HG02571 (cell line): ENCODE measurements around the gene MINPP1.

Experiments used
- ATAC-seq: cut with Tn5 transposase; IDR thresholded peaks from one replicate; pipeline ENCODE4 v1.9.1; 2021; ENCODE audit warnings: mild to moderate bottlenecking, moderate library complexity; ENCODE audit not compliant: unreplicated experiment

The MINPP1 gene

GRCh38 chr10:87518937-87519336, 14.2 kb downstream of the MINPP1 start:
- no peak for ATAC-seq

- no peak for ATAC-seq
These were observed 14.9 kb downstream of the MINPP1 start for GRCh38 chr10:87519582-87519981.

DNA sequence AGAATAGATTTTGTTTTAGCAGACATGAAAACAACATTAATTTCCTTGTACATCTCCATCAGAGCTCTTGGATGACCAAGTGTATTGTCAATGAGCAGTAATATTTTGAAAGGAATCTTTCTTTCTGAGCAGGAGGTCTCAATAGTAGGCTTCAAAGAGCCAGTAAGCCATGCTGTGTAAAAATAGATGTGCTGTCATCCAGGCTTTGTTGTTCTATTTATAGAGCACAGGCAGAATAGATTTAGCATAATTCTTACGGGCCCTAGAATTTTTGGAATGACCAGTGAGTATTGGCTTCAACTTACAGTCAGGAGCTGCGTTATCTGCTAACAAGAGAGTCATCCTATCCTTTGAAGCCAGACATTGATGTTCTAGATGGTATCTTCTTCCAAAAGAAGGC, 19.0 kb downstream of the MINPP1 start:
- no peak for ATAC-seq

DNA sequence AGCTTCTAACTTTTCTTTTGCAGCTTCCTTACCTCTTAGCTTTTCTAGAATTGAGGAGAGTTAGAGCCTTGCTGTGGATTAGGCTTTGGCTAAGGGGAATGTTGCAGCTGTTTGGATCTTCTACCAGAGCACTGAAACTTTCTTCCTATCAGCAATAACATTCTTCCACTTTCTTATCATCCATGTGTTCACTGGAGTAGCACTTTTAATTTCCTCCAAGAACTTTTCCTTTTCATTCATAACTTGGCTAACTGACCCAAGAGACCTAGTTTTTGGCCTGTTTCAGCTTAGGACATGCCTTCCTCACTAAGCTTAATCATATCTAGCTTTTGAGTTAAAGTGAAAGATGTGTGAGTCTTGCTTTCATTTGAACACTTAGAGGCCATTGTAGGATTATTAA, 19.6 kb downstream of the MINPP1 start:
- ATAC-seq: no peak

DNA sequence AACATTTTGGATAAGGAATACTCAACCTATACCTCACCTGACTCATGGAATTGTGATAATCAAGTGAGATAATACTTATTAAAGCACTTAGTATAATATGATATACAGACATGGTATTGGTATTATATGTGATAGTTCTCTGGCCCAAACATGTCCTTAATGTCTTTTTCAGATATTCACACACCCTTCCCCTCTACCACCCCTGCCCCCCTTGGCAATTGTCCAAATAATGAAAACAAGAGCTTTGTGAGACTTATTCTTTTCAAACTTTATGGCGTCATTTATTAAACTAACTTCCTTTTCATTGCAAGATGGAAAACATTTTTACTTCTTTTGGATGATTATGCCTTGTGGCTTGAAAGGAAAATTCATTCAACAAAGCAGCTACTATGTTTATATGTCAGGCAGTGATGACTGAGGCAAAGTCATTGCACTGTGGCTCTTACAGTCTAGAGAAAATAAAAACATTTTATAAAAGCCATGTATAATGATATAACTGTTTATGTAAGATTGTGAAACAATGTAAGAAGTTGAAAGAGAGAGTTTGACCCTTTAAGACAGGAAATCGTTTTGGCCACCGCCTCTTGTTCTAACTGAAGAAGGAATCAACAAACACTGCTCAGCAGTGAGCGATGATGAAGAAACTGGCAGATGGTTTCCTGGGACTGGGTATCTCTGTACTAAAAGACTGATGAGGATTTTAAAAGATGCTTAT, 27.4 kb downstream of the MINPP1 start:
- no peak for ATAC-seq

GRCh38 chr10:87532696-87533095, 28.0 kb downstream of the MINPP1 start:
- ATAC-seq: no peak

- ATAC-seq: no peak
These were observed 29.6 kb downstream of the MINPP1 start for GRCh38 chr10:87534173-87534858.

DNA sequence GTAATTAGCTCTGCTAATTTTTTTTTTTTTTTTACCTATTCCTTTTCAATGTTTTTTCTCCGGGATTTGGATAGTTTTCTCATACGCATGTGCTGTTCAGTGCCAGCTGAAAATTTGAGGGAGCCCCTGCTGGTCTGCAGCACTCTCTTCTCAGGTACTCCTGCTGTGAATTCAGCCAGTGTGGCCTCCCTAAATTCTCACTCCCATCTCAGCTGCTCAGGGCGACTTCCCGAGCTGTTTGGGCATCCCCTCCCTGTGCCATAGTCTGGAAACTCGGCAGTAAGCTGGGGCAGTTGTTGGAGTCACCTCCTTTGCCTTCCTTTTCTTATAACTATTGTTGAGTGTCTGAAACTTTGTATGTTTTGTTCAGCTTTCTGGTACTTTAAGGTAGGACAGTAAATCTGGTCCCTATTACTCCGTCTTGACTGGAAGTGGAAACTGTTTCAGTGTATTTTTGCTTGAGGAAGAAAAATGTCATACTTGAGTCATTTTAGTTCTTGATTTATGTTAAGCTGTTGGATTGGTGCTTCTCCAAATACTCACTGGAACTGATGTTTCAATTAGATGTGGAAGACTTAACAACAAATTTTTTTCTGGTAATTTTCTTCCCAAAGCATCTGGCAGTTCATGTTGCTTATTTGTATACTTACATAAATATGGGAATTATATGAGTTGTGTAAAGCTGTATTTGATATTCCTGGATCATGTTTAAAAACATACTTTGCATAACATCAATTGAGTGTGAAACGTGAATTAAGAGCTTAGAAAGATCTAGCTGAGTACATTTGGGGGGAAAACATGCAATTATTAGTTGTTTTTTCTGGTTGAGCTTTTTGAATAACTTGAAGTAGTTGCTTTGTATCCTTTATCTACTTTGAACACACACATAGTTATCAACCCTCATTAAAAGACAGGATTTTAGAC, 33.7 kb downstream of the MINPP1 start:
- ATAC-seq: no peak

DNA sequence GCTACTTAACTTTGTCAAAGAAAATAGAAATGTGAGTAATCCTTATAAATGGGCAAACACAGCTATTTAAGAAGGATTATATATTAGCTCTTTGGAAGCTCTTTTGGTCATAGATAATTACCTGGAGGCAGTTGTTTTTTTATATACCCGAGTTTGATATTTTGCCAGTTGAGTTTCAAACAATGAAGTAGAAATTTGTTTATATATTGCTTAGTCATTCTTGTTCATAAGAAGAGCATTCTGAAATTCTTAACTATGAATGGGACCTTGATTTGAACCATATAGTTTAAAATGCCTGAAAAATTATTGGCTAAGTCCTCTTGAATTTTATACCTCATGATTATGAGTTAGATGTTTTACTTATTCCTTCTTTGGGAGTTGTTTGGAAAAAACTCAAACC, 36.4 kb downstream of the MINPP1 start:
- no peak for ATAC-seq

- no peak for ATAC-seq
These were observed 40.0 kb downstream of the MINPP1 start for GRCh38 chr10:87544721-87545120.

- ATAC-seq: no peak
These were observed 41.1 kb downstream of the MINPP1 start for GRCh38 chr10:87545783-87546182.

GRCh38 chr10:87546210-87546609, 41.5 kb downstream of the MINPP1 start:
- ATAC-seq: no peak

- no peak for ATAC-seq
These were observed 42.3 kb downstream of the MINPP1 start for GRCh38 chr10:87546971-87547413.

DNA sequence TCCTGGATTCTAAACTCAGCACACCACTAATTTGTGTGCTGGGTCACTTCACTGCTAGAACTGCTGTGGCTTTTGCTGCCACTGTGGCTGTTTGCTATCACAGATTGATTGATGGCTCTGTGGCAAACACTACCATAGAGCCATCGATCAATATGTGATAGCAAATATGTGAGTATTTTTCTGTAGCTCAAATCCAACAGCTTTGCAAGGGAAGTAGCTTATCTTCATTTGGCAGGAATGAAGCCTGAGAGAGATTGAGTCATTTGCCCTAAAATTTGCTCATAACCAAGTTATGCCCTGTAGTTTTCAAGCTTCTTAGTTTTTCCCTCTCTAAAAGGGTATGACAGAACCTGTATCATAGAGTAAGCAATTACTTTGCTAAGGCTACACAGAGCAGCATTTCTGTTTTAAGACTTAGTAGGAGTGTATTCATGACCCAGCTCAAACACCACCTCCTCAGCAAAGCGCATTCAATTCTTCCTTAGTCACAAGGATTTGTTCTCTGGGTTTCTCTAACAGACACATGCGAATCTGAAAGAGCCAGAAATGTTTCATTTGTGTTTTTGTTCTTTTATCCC, 43.1 kb downstream of the MINPP1 start:
- ATAC-seq: no peak

DNA sequence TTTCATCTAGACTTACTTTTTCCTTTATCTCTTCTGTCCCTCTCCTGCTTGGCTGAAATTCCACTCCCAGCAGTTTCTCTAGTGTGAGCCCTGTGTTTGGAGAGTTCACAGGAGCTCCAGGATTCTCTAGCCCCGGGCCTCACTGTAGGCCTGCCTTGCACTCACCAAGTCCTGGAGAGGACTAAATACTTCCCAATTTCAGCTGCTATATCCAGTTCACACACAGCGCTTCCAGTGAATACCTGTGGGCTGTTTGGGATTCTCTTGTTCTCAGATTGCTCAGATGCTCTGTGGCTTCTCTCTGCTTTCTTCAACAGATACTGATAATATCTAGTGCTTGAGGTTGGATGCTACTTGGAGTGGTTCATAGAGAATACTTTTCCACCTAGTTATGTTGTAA, 46.0 kb downstream of the MINPP1 start:
- no peak for ATAC-seq

DNA sequence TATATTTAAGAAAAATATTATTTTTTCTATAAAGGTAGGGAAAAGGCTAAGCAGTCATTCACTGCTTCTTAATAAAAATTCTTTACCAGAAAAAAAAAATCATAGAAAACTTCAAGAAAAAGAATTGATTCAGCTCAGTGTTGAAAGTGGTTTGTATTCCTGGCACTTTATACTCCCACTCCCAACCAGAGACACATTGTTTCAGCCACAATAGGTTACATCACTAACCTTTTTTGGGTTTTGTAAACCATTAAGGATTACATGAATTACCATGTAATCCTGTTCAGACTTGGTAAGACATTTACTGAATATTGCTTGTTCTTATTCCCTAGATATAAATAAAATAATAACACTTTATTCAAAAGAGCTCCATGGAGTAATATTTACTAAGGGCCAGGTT, 46.6 kb downstream of the MINPP1 start:
- no peak for ATAC-seq

DNA sequence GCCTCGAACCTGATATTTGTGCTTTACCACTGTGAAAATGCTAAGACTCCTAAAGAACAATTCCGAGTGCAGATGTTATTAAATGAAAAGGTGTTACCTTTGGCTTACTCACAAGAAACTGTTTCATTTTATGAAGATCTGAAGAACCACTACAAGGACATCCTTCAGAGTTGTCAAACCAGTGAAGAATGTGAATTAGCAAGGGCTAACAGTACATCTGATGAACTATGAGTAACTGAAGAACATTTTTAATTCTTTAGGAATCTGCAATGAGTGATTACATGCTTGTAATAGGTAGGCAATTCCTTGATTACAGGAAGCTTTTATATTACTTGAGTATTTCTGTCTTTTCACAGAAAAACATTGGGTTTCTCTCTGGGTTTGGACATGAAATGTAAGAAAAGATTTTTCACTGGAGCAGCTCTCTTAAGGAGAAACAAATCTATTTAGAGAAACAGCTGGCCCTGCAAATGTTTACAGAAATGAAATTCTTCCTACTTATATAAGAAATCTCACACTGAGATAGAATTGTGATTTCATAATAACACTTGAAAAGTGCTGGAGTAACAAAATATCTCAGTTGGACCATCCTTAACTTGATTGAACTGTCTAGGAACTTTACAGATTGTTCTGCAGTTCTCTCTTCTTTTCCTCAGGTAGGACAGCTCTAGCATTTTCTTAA, 47.7 kb downstream of the MINPP1 start:
- no peak for ATAC-seq

DNA sequence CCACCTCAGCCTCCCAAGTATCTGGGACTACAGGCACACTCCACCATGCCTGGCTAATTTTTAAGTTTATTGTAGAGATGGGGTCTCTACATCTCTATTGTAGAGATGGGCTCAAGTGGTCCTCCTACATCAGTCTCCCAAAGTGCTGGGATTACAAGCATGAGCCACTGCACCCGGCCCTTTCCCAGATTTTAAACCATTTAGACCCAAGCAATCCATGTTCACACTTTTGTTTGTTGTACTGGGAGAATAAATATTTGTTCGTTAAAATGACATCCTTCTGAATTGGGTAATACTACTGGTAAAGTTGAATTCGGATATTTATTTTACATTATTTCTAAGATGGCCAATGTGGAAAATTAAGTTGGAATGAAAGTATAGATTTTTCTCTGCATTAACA, 52.7 kb downstream of the MINPP1 start:
- ATAC-seq: no peak

- ATAC-seq: no peak
These were observed 53.6 kb downstream of the MINPP1 start for GRCh38 chr10:87558333-87558732.

GRCh38 chr10:87559392-87559791, 54.7 kb downstream of the MINPP1 start:
- no peak for ATAC-seq
